ENCODE results near the gene B4GALT6. TPM values are rescaled to one million over a fixed set of nuclear protein-coding genes. Genes with fewer than 3 reads are reported as not detected.

The B4GALT6 gene
- total RNA-seq, 1 donor from 2014 or later: 17.7 TPM

- Histone ChIP-seq H3K4me3 (ENCODE audit: insufficient read depth, low read depth, low read length) (peak overlapping the region; percentile 53), H3K4me2 (ENCODE audit: low read length) (peak overlapping the region; percentile 85), H3K79me2 (ENCODE audit: insufficient read depth, low read length) (no peaks in the 10 kb centered on the region), H3K36me3 (ENCODE audit: insufficient read depth, low read length) (no peaks in the 10 kb centered on the region), H3K4me1 (ENCODE audit: insufficient read depth, low read length) (no peaks in the 10 kb centered on the region), H3K9ac (ENCODE audit: low read length) (peak overlapping the region; percentile 16), H3K9me3 (ENCODE audit: insufficient read depth, low read depth, low read length) (no peaks in the 10 kb centered on the region), H3K27me3 (ENCODE audit: insufficient read depth, low read length) (peaks cover 2% of the 10 kb centered on the region), H2AFZ (ENCODE audit: low read depth, low read length) (peak overlapping the region; percentile 78), H4K20me1 (ENCODE audit: insufficient read depth, low read length) (no peaks in the 10 kb centered on the region), H3K27ac (ENCODE audit: low read depth, low read length) (no peak overlapping the region)
- no peak for TF ChIP-seq EZH2 (IDR thresholded peaks at IDR 0.05; ENCODE audit: insufficient read depth, low read length)
- no peak for TF ChIP-seq CTCF (IDR thresholded peaks at IDR 0.05; ENCODE audit: insufficient read depth, low read depth, low read length)
- Mint-ChIP-seq H3K4me1 (ENCODE audit: low read depth, unreplicated experiment) (peaks cover 3% of the 10 kb centered on the region), H3K27ac (ENCODE audit: unreplicated experiment) (no peak overlapping the region), H3K9me3 (ENCODE audit: unreplicated experiment) (no peaks in the 10 kb centered on the region), H3K27me3 (ENCODE audit: low read depth, unreplicated experiment) (peaks cover 17% of the 10 kb centered on the region), H3K36me3 (ENCODE audit: low read depth, unreplicated experiment) (no peaks in the 10 kb centered on the region), H3K4me3 (ENCODE audit: unreplicated experiment) (no peak overlapping the region)
- no peak for FAIRE-seq
- peak; percentile 3 for DNase-seq (ENCODE audit: low read depth)
These were observed 39.8 kb upstream of the B4GALT6 start for GRCh38 chr18:31723990-31724711.

- H3K27ac Mint-ChIP-seq (ENCODE audit: unreplicated experiment): no peak overlapping the region
- peak overlapping the region; percentile 53 for H3K4me3 ChIP-seq (ENCODE audit: insufficient read depth, low read depth, low read length)
- peak overlapping the region; percentile 85 for H3K4me2 ChIP-seq (ENCODE audit: low read length)
- no peaks in the 10 kb centered on the region for H3K36me3 ChIP-seq (ENCODE audit: insufficient read depth, low read length)
- TF ChIP-seq EZH2 (IDR thresholded peaks at IDR 0.05; ENCODE audit: insufficient read depth, low read length): no peak
- TF ChIP-seq CTCF (IDR thresholded peaks at IDR 0.05; ENCODE audit: insufficient read depth, low read depth, low read length): no peak
- no peaks in the 10 kb centered on the region for H3K36me3 Mint-ChIP-seq (ENCODE audit: low read depth, unreplicated experiment)
- no peaks in the 10 kb centered on the region for H3K79me2 ChIP-seq (ENCODE audit: insufficient read depth, low read length)
- H3K9me3 ChIP-seq (ENCODE audit: insufficient read depth, low read depth, low read length): no peaks in the 10 kb centered on the region
- H3K9ac ChIP-seq (ENCODE audit: low read length): no peak overlapping the region
- no peak overlapping the region for H3K4me3 Mint-ChIP-seq (ENCODE audit: unreplicated experiment)
- H3K9me3 Mint-ChIP-seq (ENCODE audit: unreplicated experiment): no peaks in the 10 kb centered on the region
- no peaks in the 10 kb centered on the region for H3K4me1 ChIP-seq (ENCODE audit: insufficient read depth, low read length)
- peaks cover 3% of the 10 kb centered on the region for H3K4me1 Mint-ChIP-seq (ENCODE audit: low read depth, unreplicated experiment)
- no peaks in the 10 kb centered on the region for H4K20me1 ChIP-seq (ENCODE audit: insufficient read depth, low read length)
- DNase-seq (ENCODE audit: low read depth) (no peak), FAIRE-seq (no peak)
- H3K27me3 Mint-ChIP-seq (ENCODE audit: low read depth, unreplicated experiment): peaks cover 17% of the 10 kb centered on the region
- peak overlapping the region; percentile 78 for H2AFZ ChIP-seq (ENCODE audit: low read depth, low read length)
- no peak overlapping the region for H3K27ac ChIP-seq (ENCODE audit: low read depth, low read length)
- peaks cover 2% of the 10 kb centered on the region for H3K27me3 ChIP-seq (ENCODE audit: insufficient read depth, low read length)
These were observed 39.2 kb upstream of the B4GALT6 start for GRCh38 chr18:31723639-31723989.

- TF ChIP-seq CTCF (IDR thresholded peaks at IDR 0.05; ENCODE audit: insufficient read depth, low read depth, low read length) (peak; percentile 95), EZH2 (IDR thresholded peaks at IDR 0.05; ENCODE audit: insufficient read depth, low read length) (no peak)
- DNase-seq (ENCODE audit: low read depth) (peak; percentile 36), FAIRE-seq (no peak)
- no peaks in the 10 kb centered on the region for H4K20me1 ChIP-seq (ENCODE audit: insufficient read depth, low read length)
- no peak overlapping the region for H3K4me2 ChIP-seq (ENCODE audit: low read length)
- no peaks in the 10 kb centered on the region for H3K79me2 ChIP-seq (ENCODE audit: insufficient read depth, low read length)
- peaks cover 3% of the 10 kb centered on the region for H3K4me1 Mint-ChIP-seq (ENCODE audit: low read depth, unreplicated experiment)
- H3K36me3 Mint-ChIP-seq (ENCODE audit: low read depth, unreplicated experiment): no peaks in the 10 kb centered on the region
- H3K4me3 ChIP-seq (ENCODE audit: insufficient read depth, low read depth, low read length): no peak overlapping the region
- H3K9ac ChIP-seq (ENCODE audit: low read length): no peak overlapping the region
- H2AFZ ChIP-seq (ENCODE audit: low read depth, low read length): no peak overlapping the region
- H3K27ac Mint-ChIP-seq (ENCODE audit: unreplicated experiment): no peak overlapping the region
- H3K9me3 Mint-ChIP-seq (ENCODE audit: unreplicated experiment): no peaks in the 10 kb centered on the region
- H3K27me3 Mint-ChIP-seq (ENCODE audit: low read depth, unreplicated experiment): peaks cover 16% of the 10 kb centered on the region
- no peaks in the 10 kb centered on the region for H3K36me3 ChIP-seq (ENCODE audit: insufficient read depth, low read length)
- H3K4me1 ChIP-seq (ENCODE audit: insufficient read depth, low read length): no peaks in the 10 kb centered on the region
- H3K27ac ChIP-seq (ENCODE audit: low read depth, low read length): no peak overlapping the region
- H3K9me3 ChIP-seq (ENCODE audit: insufficient read depth, low read depth, low read length): no peaks in the 10 kb centered on the region
- no peak overlapping the region for H3K4me3 Mint-ChIP-seq (ENCODE audit: unreplicated experiment)
- peaks cover 2% of the 10 kb centered on the region for H3K27me3 ChIP-seq (ENCODE audit: insufficient read depth, low read length)
These were observed 38.1 kb upstream of the B4GALT6 start for GRCh38 chr18:31722369-31722957.
